Nephron progenitor cell (in vitro differentiated cells): Measurements from ENCODE around the gene SUN5.

Experiments
- DNase-seq: peaks from one replicate; pipeline ENCODE4 v3.0.0; 2021
- H3K27ac Mint-ChIP-seq: 2 replicates; pipeline ENCODE4 v1.8.0; 2021; ENCODE audit warnings: mild to moderate bottlenecking, moderate library complexity, mixed read lengths
- H3K27me3 Mint-ChIP-seq: 2 replicates; pipeline ENCODE4 v1.8.0; 2021; ENCODE audit warnings: mild to moderate bottlenecking, low read depth, mixed read lengths; ENCODE audit not compliant: poor library complexity
- H3K36me3 Mint-ChIP-seq: 2 replicates; pipeline ENCODE4 v1.8.0; 2021; ENCODE audit warnings: low read depth, mixed read lengths
- H3K4me1 Mint-ChIP-seq: 2 replicates; pipeline ENCODE4 v1.8.0; 2021; ENCODE audit warnings: mixed read lengths
- H3K4me3 Mint-ChIP-seq: 2 replicates; pipeline ENCODE4 v1.8.0; 2021; ENCODE audit warnings: mild to moderate bottlenecking, moderate library complexity, mixed read lengths
- H3K9me3 Mint-ChIP-seq: 2 replicates; pipeline ENCODE4 v1.8.0; 2021; ENCODE audit warnings: mild to moderate bottlenecking, moderate library complexity, mixed read lengths
- CTCF ChIP-seq: fragments of 200-600 bp; sonication (generic); IDR thresholded peaks from 2 replicates; pipeline ENCODE4 v1.5.0; 2021; ENCODE audit warnings: antibody characterized with exemption

Gene SUN5

DNA sequence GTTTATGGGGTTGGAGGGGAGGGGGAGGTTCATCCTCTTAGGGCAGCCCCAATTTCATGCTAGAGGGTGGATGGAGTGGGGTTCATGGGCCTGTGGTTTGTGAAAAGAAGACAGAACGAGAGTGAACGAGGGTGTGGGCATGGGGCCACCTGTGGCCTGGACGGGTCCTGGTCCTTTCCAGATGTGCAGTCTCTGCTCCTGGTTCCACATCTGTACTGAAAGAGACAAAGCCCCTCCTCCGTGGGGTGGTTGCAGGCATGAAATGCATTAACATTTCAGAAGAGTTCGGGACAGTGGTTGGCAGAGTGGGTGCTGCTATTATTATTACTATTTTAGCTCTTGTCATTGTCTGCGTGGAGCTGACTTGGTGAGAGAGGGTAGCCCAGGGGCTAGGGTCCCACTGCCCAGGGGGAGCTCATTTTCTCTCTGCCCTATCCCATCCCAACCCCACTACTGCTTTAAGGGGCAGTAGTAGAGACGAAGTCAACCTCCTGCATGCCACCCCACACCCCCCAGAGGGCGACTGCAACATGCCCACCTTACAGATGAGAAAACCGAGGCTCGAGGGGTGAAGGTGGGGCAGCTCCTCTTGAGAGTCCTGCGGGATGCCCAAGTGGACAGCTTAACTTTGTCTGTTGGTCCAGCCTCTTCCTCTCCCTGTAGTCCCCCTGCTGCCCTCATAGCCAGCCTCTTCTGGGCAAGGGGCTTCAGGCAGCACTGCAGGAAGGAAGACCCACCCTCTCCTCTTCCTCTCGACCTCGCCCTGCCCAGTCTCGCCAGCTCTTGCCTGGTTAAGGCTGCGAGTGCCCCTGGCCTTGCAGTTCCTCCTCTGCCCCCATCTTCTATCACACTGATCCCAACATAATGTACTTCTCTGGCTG, 11.7 kb upstream of the SUN5 start:
- peaks cover 20% of the 10 kb centered on the region for H3K4me1 Mint-ChIP-seq
- no peaks in the 10 kb centered on the region for H3K36me3 Mint-ChIP-seq
- peak overlapping the region; percentile 16 for H3K27ac Mint-ChIP-seq
- DNase-seq, result no peak
- peaks cover 43% of the 10 kb centered on the region for H3K27me3 Mint-ChIP-seq
- no peak overlapping the region for H3K4me3 Mint-ChIP-seq
- no peak for TF ChIP-seq CTCF
- H3K9me3 Mint-ChIP-seq, result no peaks in the 10 kb centered on the region

- no peak for TF ChIP-seq CTCF
- peaks cover 43% of the 10 kb centered on the region for H3K27me3 Mint-ChIP-seq
- H3K9me3 Mint-ChIP-seq, result no peaks in the 10 kb centered on the region
- no peak overlapping the region for H3K4me3 Mint-ChIP-seq
- H3K36me3 Mint-ChIP-seq, result no peaks in the 10 kb centered on the region
- H3K27ac Mint-ChIP-seq, result no peak overlapping the region
- peak; percentile 20 for DNase-seq
- peaks cover 21% of the 10 kb centered on the region for H3K4me1 Mint-ChIP-seq
Measured at GRCh38 chr20:33015114-33015484, 10.9 kb upstream of the SUN5 start.

DNA sequence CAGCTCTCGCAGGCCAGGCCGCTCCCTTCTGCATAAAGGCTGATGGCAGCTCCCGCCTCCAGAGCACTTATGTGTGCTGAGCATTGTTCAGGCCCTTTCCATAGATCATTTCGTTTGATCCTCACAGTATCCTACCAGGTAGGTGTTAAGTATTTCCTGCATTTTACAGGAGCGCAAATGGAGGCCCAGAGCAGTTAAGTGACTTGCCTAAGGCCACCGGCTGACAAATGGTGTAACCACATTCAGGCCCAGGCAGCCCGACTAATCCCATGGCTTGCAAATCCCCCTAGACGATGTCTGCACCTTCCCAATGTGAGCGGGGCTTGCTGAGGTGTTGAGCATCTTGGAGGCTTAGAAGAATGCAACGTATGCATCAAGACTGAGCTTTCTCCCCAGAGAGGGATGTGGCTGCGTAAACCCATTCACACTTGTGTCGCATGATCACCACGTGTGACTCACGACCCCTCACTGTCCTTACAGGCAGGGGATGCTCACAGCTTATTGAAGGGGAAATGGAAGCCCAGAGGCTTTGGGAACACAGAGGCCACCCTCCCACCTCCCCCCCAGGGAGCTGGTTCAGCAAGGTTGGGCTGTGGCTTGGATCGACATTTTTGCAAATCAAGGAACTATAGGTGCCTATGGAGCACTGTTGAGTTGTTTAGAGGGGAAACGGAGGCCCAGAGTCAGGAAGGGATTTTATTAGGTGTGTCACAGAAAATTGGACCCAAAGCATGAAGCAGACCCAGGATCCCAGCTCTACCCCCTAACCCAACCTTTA, 10.3 kb upstream of the SUN5 start:
- no peaks in the 10 kb centered on the region for H3K36me3 Mint-ChIP-seq
- DNase-seq, result no peak
- H3K4me1 Mint-ChIP-seq, result peaks cover 26% of the 10 kb centered on the region
- H3K27me3 Mint-ChIP-seq, result peaks cover 40% of the 10 kb centered on the region
- no peak for TF ChIP-seq CTCF
- no peak overlapping the region for H3K4me3 Mint-ChIP-seq
- no peaks in the 10 kb centered on the region for H3K9me3 Mint-ChIP-seq
- no peak overlapping the region for H3K27ac Mint-ChIP-seq

DNA sequence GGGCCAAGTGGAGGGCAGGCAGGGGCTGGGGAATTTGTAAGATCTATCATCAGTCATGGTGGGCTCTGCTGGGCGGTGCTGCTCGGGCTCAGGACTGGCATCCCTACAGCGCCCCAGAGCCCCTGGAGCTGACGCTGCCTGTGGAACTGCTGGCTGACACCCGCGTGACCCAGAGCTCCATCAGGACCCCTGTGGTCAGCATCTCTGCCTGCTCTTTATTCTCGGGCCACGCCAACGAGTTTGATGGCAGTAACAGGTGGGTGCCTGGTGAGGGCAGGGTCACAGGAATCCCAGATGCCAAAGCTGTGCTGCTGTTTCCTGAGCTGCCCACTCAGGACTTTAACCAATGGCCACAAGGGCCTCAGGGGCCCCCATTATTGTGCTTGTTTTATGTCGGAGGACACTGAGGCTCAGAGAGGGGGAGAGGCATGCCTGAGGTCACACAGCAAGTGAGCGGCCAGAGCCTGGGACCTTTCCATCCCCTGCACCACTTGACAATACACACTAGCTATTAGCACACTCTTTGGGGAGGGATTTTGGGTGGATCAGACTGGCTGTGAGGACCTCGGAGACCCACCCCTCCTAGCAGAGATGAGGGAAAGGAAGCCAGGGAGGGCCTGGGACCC, 9.6 kb upstream of the SUN5 start:
- no peaks in the 10 kb centered on the region for H3K36me3 Mint-ChIP-seq
- no peak for TF ChIP-seq CTCF
- H3K4me1 Mint-ChIP-seq, result peaks cover 33% of the 10 kb centered on the region
- H3K9me3 Mint-ChIP-seq, result no peaks in the 10 kb centered on the region
- no peak overlapping the region for H3K4me3 Mint-ChIP-seq
- H3K27me3 Mint-ChIP-seq, result peaks cover 39% of the 10 kb centered on the region
- no peak for DNase-seq
- H3K27ac Mint-ChIP-seq, result no peak overlapping the region

GRCh38 chr20:33012327-33013189, 8.3 kb upstream of the SUN5 start:
- Mint-ChIP-seq H3K9me3 (no peaks in the 10 kb centered on the region), H3K36me3 (no peaks in the 10 kb centered on the region), H3K4me3 (no peak overlapping the region), H3K4me1 (peaks cover 38% of the 10 kb centered on the region), H3K27me3 (peaks cover 37% of the 10 kb centered on the region), H3K27ac (no peak overlapping the region)
- TF ChIP-seq CTCF, result no peak
- DNase-seq, result no peak
